GM18505 (cell line): Measurements from ENCODE around the gene SLC25A28.

Experiments used
- ATAC-seq: cut with Tn5 transposase; IDR thresholded peaks from one replicate; pipeline ENCODE4 v1.9.1; 2021; ENCODE audit not compliant: unreplicated experiment
- POLR2A ChIP-seq: IDR thresholded peaks from 4 replicates; pipeline ENCODE4 v1.6.1; 2011; ENCODE audit warnings: borderline replicate concordance; ENCODE audit not compliant: insufficient read depth, insufficient read length; ENCODE audit errors: extremely low read depth

Gene SLC25A28

GRCh38 chr10:99590799-99591198 lies 29.4 kb downstream of the SLC25A28 start:
- no peak for TF ChIP-seq POLR2A
- ATAC-seq, result no peak

GRCh38 chr10:99583687-99584086 lies 36.6 kb downstream of the SLC25A28 start:
- no peak for ATAC-seq
- no peak for TF ChIP-seq POLR2A

GRCh38 chr10:99582255-99582770 lies 37.9 kb downstream of the SLC25A28 start:
- no peak for TF ChIP-seq POLR2A
- ATAC-seq, result no peak

- no peak for TF ChIP-seq POLR2A
- no peak for ATAC-seq
Observed at GRCh38 chr10:99579971-99580370, 40.3 kb downstream of the SLC25A28 start.

GRCh38 chr10:99573790-99574189 lies 46.4 kb downstream of the SLC25A28 start:
- TF ChIP-seq POLR2A, result no peak
- no peak for ATAC-seq

GRCh38 chr10:99571816-99572215 lies 48.4 kb downstream of the SLC25A28 start:
- no peak for ATAC-seq
- TF ChIP-seq POLR2A, result no peak

GRCh38 chr10:99569961-99570360 lies 50.3 kb downstream of the SLC25A28 start:
- no peak for TF ChIP-seq POLR2A
- no peak for ATAC-seq

- no peak for ATAC-seq
- no peak for TF ChIP-seq POLR2A
Observed at GRCh38 chr10:99569253-99569939, 50.8 kb downstream of the SLC25A28 start.

- no peak for TF ChIP-seq POLR2A
- no peak for ATAC-seq
Observed at GRCh38 chr10:99565166-99565565, 55.1 kb downstream of the SLC25A28 start.

GRCh38 chr10:99564361-99564760 lies 55.9 kb downstream of the SLC25A28 start:
- no peak for TF ChIP-seq POLR2A
- ATAC-seq, result no peak

GRCh38 chr10:99562631-99563030 lies 57.6 kb downstream of the SLC25A28 start:
- no peak for TF ChIP-seq POLR2A
- no peak for ATAC-seq
